BLaER1 treated with 17β-estradiol and CSF1 and Interleukin-3, amounts not matched to agents 10 nM and 100 nM (cell line): ENCODE results near the gene BCCIP.
A peak's percentile ranks its signal among the peaks of the same experiment; 100 is the strongest.

Experiments used
- H3K27ac ChIP-seq, 11 experiments: shearing (Covaris generic); formaldehyde crosslinking; 2 replicates each; pipeline ENCODE4 v1.8.1; 2022
- H3K27me3 ChIP-seq, 11 experiments: shearing (Covaris generic); formaldehyde crosslinking; 2 replicates each; pipeline ENCODE4 v1.8.1; 2022
- H3K36me3 ChIP-seq, 11 experiments: shearing (Covaris generic); formaldehyde crosslinking; 2 replicates each; pipeline ENCODE4 v1.8.1; 2022
- H3K4me1 ChIP-seq, 10 experiments: shearing (Covaris generic); formaldehyde crosslinking; 2 replicates each; pipeline ENCODE4 v1.8.1; 2022
- H3K4me2 ChIP-seq, 11 experiments: shearing (Covaris generic); formaldehyde crosslinking; 2 replicates each; pipeline ENCODE4 v1.8.1; 2022
- H3K4me3 ChIP-seq, 10 experiments: shearing (Covaris generic); formaldehyde crosslinking; 2 replicates each; pipeline ENCODE4 v1.8.1; 2022
- H3K9ac ChIP-seq, 11 experiments: shearing (Covaris generic); formaldehyde crosslinking; 2 replicates each; pipeline ENCODE4 v1.8.1; 2022
- H3K9me3 ChIP-seq, 11 experiments: shearing (Covaris generic); formaldehyde crosslinking; replicated peaks in 1 of 11; 2 replicates each; pipeline ENCODE4 v1.8.1; 2022
- H4K20me1 ChIP-seq, 11 experiments: shearing (Covaris generic); formaldehyde crosslinking; 2 replicates each; pipeline ENCODE4 v1.8.1; 2022
- Cebpa-rat ChIP-seq, 11 experiments: shearing (Covaris generic); IDR thresholded peaks; 2 replicates each; pipeline ENCODE4 v1.8.1; 2022

The BCCIP gene

GRCh38 chr10:125823663-125824251 is 411 bp downstream of the BCCIP start:
- H3K4me2 ChIP-seq = peak overlapping the region; percentile 81 to 98 (median 89)
- H3K9ac ChIP-seq = peak overlapping the region; percentile 92 to 99 (median 96)
- no peaks in the 10 kb centered on the region for H3K9me3 ChIP-seq
- peaks cover 9 to 51% (median 47%) of the 10 kb centered on the region in 11 experiments; a peak in 17 of 22 replicates for H4K20me1 ChIP-seq
- H3K4me3 ChIP-seq = peak overlapping the region; percentile 76 to 98 (median 89)
- no peak for TF ChIP-seq Cebpa-rat (IDR thresholded peaks at IDR 0.05)
- peak overlapping the region; percentile 95 to 100 (median 98) for H3K27ac ChIP-seq
- H3K36me3 ChIP-seq = peaks cover 26 to 43% (median 38%) of the 10 kb centered on the region in 11 experiments
- peaks cover 35 to 54% (median 42%) of the 10 kb centered on the region in 10 experiments for H3K4me1 ChIP-seq
- H3K27me3 ChIP-seq = no peaks in the 10 kb centered on the region

- peaks cover 9 to 61% (median 55%) of the 10 kb centered on the region in 11 experiments; a peak in 18 of 22 replicates for H4K20me1 ChIP-seq
- H3K4me1 ChIP-seq = peaks cover 35 to 54% (median 42%) of the 10 kb centered on the region in 10 experiments
- H3K4me3 ChIP-seq = peak overlapping the region; percentile 76 to 98 (median 89)
- no peaks in the 10 kb centered on the region for H3K9me3 ChIP-seq
- peaks cover 35 to 52% (median 48%) of the 10 kb centered on the region in 11 experiments for H3K36me3 ChIP-seq
- no peaks in the 10 kb centered on the region for H3K27me3 ChIP-seq
- peak overlapping the region; percentile 92 to 99 (median 96) for H3K9ac ChIP-seq
- peak overlapping the region in 4 of 11 experiments; percentile 97 to 99 (median 99); a peak in 2 of 22 replicates for H3K27ac ChIP-seq
- no peak for TF ChIP-seq Cebpa-rat (IDR thresholded peaks at IDR 0.05)
- peak overlapping the region; percentile 81 to 98 (median 89) for H3K4me2 ChIP-seq
These were observed 1.4 kb downstream of the BCCIP start for GRCh38 chr10:125824736-125825135.

GRCh38 chr10:125827133-125827532 is 3.8 kb downstream of the BCCIP start:
- no peak overlapping the region for H3K4me2 ChIP-seq
- peaks cover 22 to 33% (median 28%) of the 10 kb centered on the region in 10 experiments for H3K4me1 ChIP-seq
- no peak overlapping the region for H3K9ac ChIP-seq
- no peaks in the 10 kb centered on the region for H3K9me3 ChIP-seq
- H3K27me3 ChIP-seq = no peaks in the 10 kb centered on the region
- no peak overlapping the region for H3K4me3 ChIP-seq
- H3K36me3 ChIP-seq = peaks cover 59 to 76% (median 71%) of the 10 kb centered on the region in 11 experiments
- H3K27ac ChIP-seq = no peak overlapping the region
- no peak for TF ChIP-seq Cebpa-rat (IDR thresholded peaks at IDR 0.05)
- H4K20me1 ChIP-seq = peaks cover 9 to 83% (median 68%) of the 10 kb centered on the region in 11 experiments; a peak in 18 of 22 replicates

- H3K4me1 ChIP-seq = peaks cover 19 to 29% (median 23%) of the 10 kb centered on the region in 10 experiments
- H3K4me3 ChIP-seq = no peak overlapping the region
- no peaks in the 10 kb centered on the region for H3K9me3 ChIP-seq
- H4K20me1 ChIP-seq = peaks cover 9 to 95% (median 70%) of the 10 kb centered on the region in 11 experiments; a peak in 18 of 22 replicates
- H3K4me2 ChIP-seq = no peak overlapping the region
- H3K36me3 ChIP-seq = peaks cover 70 to 88% (median 83%) of the 10 kb centered on the region in 11 experiments
- TF ChIP-seq Cebpa-rat (IDR thresholded peaks at IDR 0.05) = no peak
- no peak overlapping the region for H3K27ac ChIP-seq
- no peak overlapping the region for H3K9ac ChIP-seq
- no peaks in the 10 kb centered on the region for H3K27me3 ChIP-seq
These were observed 5.0 kb downstream of the BCCIP start for GRCh38 chr10:125828311-125828710.

- TF ChIP-seq Cebpa-rat (IDR thresholded peaks at IDR 0.05) = no peak
- Histone ChIP-seq H3K36me3 (peaks cover 97 to 100% (median 98%) of the 10 kb centered on the region in 11 experiments), H4K20me1 (peaks cover 0 to 77% (median 38%) of the 10 kb centered on the region in 11 experiments; a peak in 18 of 22 replicates)
These were observed 13.4 kb downstream of the BCCIP start for GRCh38 chr10:125836746-125837145.

GRCh38 chr10:125838802-125839575 is 15.6 kb downstream of the BCCIP start:
- Histone ChIP-seq H3K27ac (no peak overlapping the region), H3K4me3 (no peak overlapping the region), H4K20me1 (peaks cover 0 to 60% (median 36%) of the 10 kb centered on the region in 11 experiments; a peak in 16 of 22 replicates), H3K4me1 (peaks cover 0 to 5% (median 0%) of the 10 kb centered on the region in 10 experiments; a peak in 4 of 20 replicates), H3K27me3 (no peaks in the 10 kb centered on the region), H3K9ac (no peak overlapping the region), H3K4me2 (no peak overlapping the region), H3K9me3 (no peaks in the 10 kb centered on the region), H3K36me3 (peaks cover 83 to 100% (median 92%) of the 10 kb centered on the region in 11 experiments)
- no peak for TF ChIP-seq Cebpa-rat (IDR thresholded peaks at IDR 0.05)

More at GRCh38 chr10:125836746-125837145, 13.4 kb downstream of the BCCIP start:
- Histone ChIP-seq H3K9me3 (no peaks in the 10 kb centered on the region), H3K27me3 (no peaks in the 10 kb centered on the region), H3K9ac (no peak overlapping the region), H3K4me3 (no peak overlapping the region), H3K4me1 (no peaks in the 10 kb centered on the region), H3K27ac (no peak overlapping the region), H3K4me2 (no peak overlapping the region)

GRCh38 chr10:125840406-125840805 is 17.1 kb downstream of the BCCIP start:
- no peak for TF ChIP-seq Cebpa-rat (IDR thresholded peaks at IDR 0.05)
- Histone ChIP-seq H3K27me3 (no peaks in the 10 kb centered on the region), H3K27ac (no peak overlapping the region), H3K36me3 (peaks cover 76 to 94% (median 87%) of the 10 kb centered on the region in 11 experiments), H3K4me2 (no peak overlapping the region), H3K4me1 (peaks cover 0 to 17% (median 3%) of the 10 kb centered on the region in 10 experiments; a peak in 8 of 20 replicates), H3K4me3 (no peak overlapping the region), H4K20me1 (peaks cover 0 to 67% (median 30%) of the 10 kb centered on the region in 11 experiments; a peak in 13 of 22 replicates), H3K9me3 (no peaks in the 10 kb centered on the region), H3K9ac (no peak overlapping the region)

GRCh38 chr10:125840955-125841354 is 17.6 kb downstream of the BCCIP start:
- peaks cover 0 to 62% (median 30%) of the 10 kb centered on the region in 11 experiments; a peak in 13 of 22 replicates for H4K20me1 ChIP-seq
- no peaks in the 10 kb centered on the region for H3K9me3 ChIP-seq
- no peak overlapping the region for H3K27ac ChIP-seq
- H3K27me3 ChIP-seq = no peaks in the 10 kb centered on the region
- no peak overlapping the region for H3K9ac ChIP-seq
- peaks cover 0 to 17% (median 3%) of the 10 kb centered on the region in 10 experiments; a peak in 8 of 20 replicates for H3K4me1 ChIP-seq
- no peak for TF ChIP-seq Cebpa-rat (IDR thresholded peaks at IDR 0.05)
- peaks cover 71 to 94% (median 85%) of the 10 kb centered on the region in 11 experiments for H3K36me3 ChIP-seq
- no peak overlapping the region for H3K4me2 ChIP-seq
- H3K4me3 ChIP-seq = no peak overlapping the region
